ENCODE results near the gene PHACTR1. TPM values are rescaled to one million over a fixed set of nuclear protein-coding genes. Genes with fewer than 3 reads are reported as not detected.

Gene PHACTR1
- polyA plus RNA-seq, 2 of the 4 experiments (the other 2 are of a cell fraction), result not detected

DNA sequence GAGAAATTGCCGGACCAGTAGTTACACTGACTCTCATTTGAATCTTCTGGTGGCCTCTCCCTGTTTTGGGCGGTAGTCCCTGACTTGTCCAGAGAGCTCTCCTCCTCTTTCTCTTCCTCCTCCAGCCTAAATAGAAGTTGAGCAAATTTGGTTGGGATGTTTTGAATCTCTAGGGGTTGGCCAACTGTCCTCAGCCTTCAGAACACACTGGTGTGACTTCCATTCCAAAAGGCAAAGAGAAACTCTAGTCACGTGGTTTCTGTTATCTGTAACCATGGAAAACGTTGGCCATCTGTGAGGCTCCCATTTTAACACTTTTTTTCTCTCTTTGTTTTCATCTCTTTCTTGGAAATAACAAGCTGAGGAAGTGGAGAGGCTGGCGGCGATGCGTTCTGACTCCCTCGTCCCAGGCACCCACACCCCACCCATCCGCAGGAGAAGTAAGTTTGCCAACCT, 336.5 kb downstream of the PHACTR1 start:
- no peak for DNase-seq (ENCODE audit: low read depth in 1 of 2, low spot score in 1 of 2)
- Histone ChIP-seq H3K4me3 (no peak overlapping the region), H3K4me1 (no peaks in the 10 kb centered on the region), H3K27ac (no peak overlapping the region), H3K9me3 (no peaks in the 10 kb centered on the region), H3K4me2 (no peak overlapping the region)
- WGBS (ENCODE audit: missing lambda C conversion rate), result 42% methylated on average over 9 of the region's 9 CpGs
- FAIRE-seq, result no peak
- ChIA-PET CTCF (no interaction called here), POLR2A (no interaction called here)
- TF ChIP-seq CBX8 (IDR thresholded peaks at IDR 0.05) (no peak), GATA3 (IDR thresholded peaks at IDR 0.05; ENCODE audit: borderline replicate concordance) (no peak), BHLHE40 (IDR thresholded peaks at IDR 0.05; ENCODE audit: low read depth, low read length) (no peak), HOXA7 (CRISPR knock-in tag; IDR thresholded peaks at IDR 0.05) (no peak)
- TF ChIP-seq, protein P1, sequence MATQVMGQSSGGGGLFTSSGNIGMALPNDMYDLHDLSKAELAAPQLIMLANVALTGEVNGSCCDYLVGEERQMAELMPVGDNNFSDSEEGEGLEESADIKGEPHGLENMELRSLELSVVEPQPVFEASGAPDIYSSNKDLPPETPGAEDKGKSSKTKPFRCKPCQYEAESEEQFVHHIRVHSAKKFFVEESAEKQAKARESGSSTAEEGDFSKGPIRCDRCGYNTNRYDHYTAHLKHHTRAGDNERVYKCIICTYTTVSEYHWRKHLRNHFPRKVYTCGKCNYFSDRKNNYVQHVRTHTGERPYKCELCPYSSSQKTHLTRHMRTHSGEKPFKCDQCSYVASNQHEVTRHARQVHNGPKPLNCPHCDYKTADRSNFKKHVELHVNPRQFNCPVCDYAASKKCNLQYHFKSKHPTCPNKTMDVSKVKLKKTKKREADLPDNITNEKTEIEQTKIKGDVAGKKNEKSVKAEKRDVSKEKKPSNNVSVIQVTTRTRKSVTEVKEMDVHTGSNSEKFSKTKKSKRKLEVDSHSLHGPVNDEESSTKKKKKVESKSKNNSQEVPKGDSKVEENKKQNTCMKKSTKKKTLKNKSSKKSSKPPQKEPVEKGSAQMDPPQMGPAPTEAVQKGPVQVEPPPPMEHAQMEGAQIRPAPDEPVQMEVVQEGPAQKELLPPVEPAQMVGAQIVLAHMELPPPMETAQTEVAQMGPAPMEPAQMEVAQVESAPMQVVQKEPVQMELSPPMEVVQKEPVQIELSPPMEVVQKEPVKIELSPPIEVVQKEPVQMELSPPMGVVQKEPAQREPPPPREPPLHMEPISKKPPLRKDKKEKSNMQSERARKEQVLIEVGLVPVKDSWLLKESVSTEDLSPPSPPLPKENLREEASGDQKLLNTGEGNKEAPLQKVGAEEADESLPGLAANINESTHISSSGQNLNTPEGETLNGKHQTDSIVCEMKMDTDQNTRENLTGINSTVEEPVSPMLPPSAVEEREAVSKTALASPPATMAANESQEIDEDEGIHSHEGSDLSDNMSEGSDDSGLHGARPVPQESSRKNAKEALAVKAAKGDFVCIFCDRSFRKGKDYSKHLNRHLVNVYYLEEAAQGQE (IDR thresholded peaks at IDR 0.05), result no peak
- TF ChIP-seq, protein P2, sequence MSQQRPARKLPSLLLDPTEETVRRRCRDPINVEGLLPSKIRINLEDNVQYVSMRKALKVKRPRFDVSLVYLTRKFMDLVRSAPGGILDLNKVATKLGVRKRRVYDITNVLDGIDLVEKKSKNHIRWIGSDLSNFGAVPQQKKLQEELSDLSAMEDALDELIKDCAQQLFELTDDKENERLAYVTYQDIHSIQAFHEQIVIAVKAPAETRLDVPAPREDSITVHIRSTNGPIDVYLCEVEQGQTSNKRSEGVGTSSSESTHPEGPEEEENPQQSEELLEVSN (IDR thresholded peaks at IDR 0.05; ENCODE audit: borderline replicate concordance, low read depth), result no peak
- TF ChIP-seq, protein P3, sequence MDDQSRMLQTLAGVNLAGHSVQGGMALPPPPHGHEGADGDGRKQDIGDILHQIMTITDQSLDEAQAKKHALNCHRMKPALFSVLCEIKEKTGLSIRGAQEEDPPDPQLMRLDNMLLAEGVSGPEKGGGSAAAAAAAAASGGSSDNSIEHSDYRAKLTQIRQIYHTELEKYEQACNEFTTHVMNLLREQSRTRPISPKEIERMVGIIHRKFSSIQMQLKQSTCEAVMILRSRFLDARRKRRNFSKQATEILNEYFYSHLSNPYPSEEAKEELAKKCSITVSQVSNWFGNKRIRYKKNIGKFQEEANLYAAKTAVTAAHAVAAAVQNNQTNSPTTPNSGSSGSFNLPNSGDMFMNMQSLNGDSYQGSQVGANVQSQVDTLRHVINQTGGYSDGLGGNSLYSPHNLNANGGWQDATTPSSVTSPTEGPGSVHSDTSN (IDR thresholded peaks at IDR 0.05), result no peak
- ATAC-seq, result no peak

DNA sequence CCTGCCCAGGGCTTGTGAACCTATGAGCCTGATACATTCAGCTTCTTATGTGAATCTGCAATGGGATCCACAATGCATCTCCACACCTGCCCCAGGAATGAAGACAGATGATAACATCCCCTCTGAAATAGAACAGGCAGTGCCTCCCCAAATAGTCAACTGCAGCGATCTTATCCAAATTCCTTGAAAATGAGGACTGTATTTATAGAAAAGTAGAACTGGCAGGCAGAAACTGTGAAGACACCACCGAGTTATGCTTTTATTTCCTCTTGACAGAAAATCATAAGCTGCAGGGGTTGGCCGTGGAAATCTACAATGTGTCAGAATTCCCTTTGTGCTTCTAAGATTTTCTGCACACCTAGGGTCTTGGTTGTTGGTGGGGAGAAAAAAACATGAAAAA, 341.5 kb downstream of the PHACTR1 start:
- ChIA-PET POLR2A (no interaction called here), CTCF (no interaction called here)
- H3K4me3 ChIP-seq, result no peak overlapping the region
- TF ChIP-seq, protein P3 (IDR thresholded peaks at IDR 0.05), result no peak
- TF ChIP-seq, protein P4, sequence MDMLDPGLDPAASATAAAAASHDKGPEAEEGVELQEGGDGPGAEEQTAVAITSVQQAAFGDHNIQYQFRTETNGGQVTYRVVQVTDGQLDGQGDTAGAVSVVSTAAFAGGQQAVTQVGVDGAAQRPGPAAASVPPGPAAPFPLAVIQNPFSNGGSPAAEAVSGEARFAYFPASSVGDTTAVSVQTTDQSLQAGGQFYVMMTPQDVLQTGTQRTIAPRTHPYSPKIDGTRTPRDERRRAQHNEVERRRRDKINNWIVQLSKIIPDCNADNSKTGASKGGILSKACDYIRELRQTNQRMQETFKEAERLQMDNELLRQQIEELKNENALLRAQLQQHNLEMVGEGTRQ (IDR thresholded peaks at IDR 0.05), result no peak
- no peak for TF ChIP-seq FOXS1 (CRISPR knock-in tag; IDR thresholded peaks at IDR 0.05)
- TF ChIP-seq POLR2AphosphoS2 (conservative IDR thresholded peaks at IDR 0.05; ENCODE audit: low read length), result no peak
- TF ChIP-seq RFX5 (IDR thresholded peaks at IDR 0.05), result no peak
- TF ChIP-seq RNF2 (IDR thresholded peaks at IDR 0.05; ENCODE audit: borderline replicate concordance, low read depth), result no peak
- no peak for TF ChIP-seq KDM1A (IDR thresholded peaks at IDR 0.05; ENCODE audit: low read depth)
- TF ChIP-seq ESRRA (IDR thresholded peaks at IDR 0.05; ENCODE audit: borderline replicate concordance, low read length), result no peak
- TF ChIP-seq, protein P2 (IDR thresholded peaks at IDR 0.05; ENCODE audit: borderline replicate concordance, low read depth), result no peak
- no peak for TF ChIP-seq ZFP36 (IDR thresholded peaks at IDR 0.05; ENCODE audit: borderline replicate concordance, partially characterized antibody)
- no peak for TF ChIP-seq SREBF2 (IDR thresholded peaks at IDR 0.05)
- no peak for TF ChIP-seq NFE2L2 (conservative IDR thresholded peaks at IDR 0.05; ENCODE audit: low read length)
- no peak for TF ChIP-seq TFCP2L1 (CRISPR knock-in tag; IDR thresholded peaks at IDR 0.05)
- H3K9me3 ChIP-seq, result no peaks in the 10 kb centered on the region
- no peaks in the 10 kb centered on the region for H3K4me1 ChIP-seq
- WGBS (ENCODE audit: missing lambda C conversion rate), result 0% methylated on average over 3 of the region's 3 CpGs
- ATAC-seq, result no peak
- FAIRE-seq, result no peak
- H3K4me2 ChIP-seq, result no peak overlapping the region
- no peak for DNase-seq (ENCODE audit: low read depth in 1 of 2, low spot score in 1 of 2)
- H3K27ac ChIP-seq, result no peak overlapping the region

Measured in A549 (cell line).